Parathyroid adenoma (tissue), 2 donors: Measurements from ENCODE around the gene KCP.

Experiments
- H2AFZ ChIP-seq: fragments of 300-600 bp; sonication (generic); one replicate; pipeline ENCODE4 v1.7.0; 2017; ENCODE audit warnings: antibody characterized with exemption, mild to moderate bottlenecking
- H3K27ac ChIP-seq: fragments of 300-600 bp; sonication (generic); one replicate; pipeline ENCODE4 v1.7.0; 2017
- H3K27me3 ChIP-seq: fragments of 300-600 bp; sonication (generic); one replicate; pipeline ENCODE4 v1.7.0; 2017; ENCODE audit warnings: low read length; ENCODE audit not compliant: control insufficient read depth, insufficient read depth
- H3K36me3 ChIP-seq: fragments of 300-600 bp; sonication (generic); one replicate; pipeline ENCODE4 v1.7.0; 2017; ENCODE audit warnings: low read length; ENCODE audit not compliant: control insufficient read depth, insufficient read depth
- H3K4me1 ChIP-seq: fragments of 300-600 bp; sonication (generic); one replicate; pipeline ENCODE4 v1.7.0; 2017; ENCODE audit warnings: control low read depth
- H3K4me2 ChIP-seq: fragments of 300-600 bp; sonication (generic); one replicate; pipeline ENCODE4 v1.7.0; 2017; ENCODE audit warnings: low read length
- H3K4me3 ChIP-seq: fragments of 300-600 bp; sonication (generic); one replicate; pipeline ENCODE4 v1.7.0; 2017; ENCODE audit warnings: low read depth, low read length
- H3K79me2 ChIP-seq: fragments of 300-600 bp; sonication (generic); one replicate; pipeline ENCODE4 v1.7.0; 2017; ENCODE audit warnings: control low read depth
- H3K9ac ChIP-seq: fragments of 300-600 bp; sonication (generic); one replicate; pipeline ENCODE4 v1.7.0; 2017; ENCODE audit warnings: mild to moderate bottlenecking
- H3K9me3 ChIP-seq: fragments of 300-600 bp; sonication (generic); one replicate; pipeline ENCODE4 v1.7.0; 2017; ENCODE audit warnings: low read length; ENCODE audit not compliant: control insufficient read depth
- CTCF ChIP-seq: fragments of 300-600 bp; sonication (generic); IDR thresholded peaks from one replicate; pipeline ENCODE4 v1.7.0; 2017; ENCODE audit warnings: antibody characterized with exemption, mild to moderate bottlenecking
- donor health status: primary hyperparathyroidism.

KCP gene

GRCh38 chr7:128876586-128876977 is 33.9 kb downstream of the KCP start:
- Histone ChIP-seq H3K36me3 (no peaks in the 10 kb centered on the region), H3K4me2 (no peak overlapping the region), H3K9me3 (no peaks in the 10 kb centered on the region), H3K4me1 (peaks cover 15% of the 10 kb centered on the region), H3K27me3 (no peaks in the 10 kb centered on the region), H2AFZ (no peak overlapping the region), H3K79me2 (no peaks in the 10 kb centered on the region), H3K9ac (no peak overlapping the region), H3K27ac (no peak overlapping the region), H3K4me3 (no peak overlapping the region)
- no peak for TF ChIP-seq CTCF

GRCh38 chr7:128876127-128876526 is 34.4 kb downstream of the KCP start:
- Histone ChIP-seq H2AFZ (no peak overlapping the region), H3K36me3 (no peaks in the 10 kb centered on the region), H3K27ac (no peak overlapping the region), H3K27me3 (no peaks in the 10 kb centered on the region), H3K9me3 (no peaks in the 10 kb centered on the region), H3K9ac (no peak overlapping the region), H3K4me2 (no peak overlapping the region), H3K79me2 (no peaks in the 10 kb centered on the region), H3K4me3 (no peak overlapping the region), H3K4me1 (peaks cover 15% of the 10 kb centered on the region)
- TF ChIP-seq CTCF = no peak

DNA sequence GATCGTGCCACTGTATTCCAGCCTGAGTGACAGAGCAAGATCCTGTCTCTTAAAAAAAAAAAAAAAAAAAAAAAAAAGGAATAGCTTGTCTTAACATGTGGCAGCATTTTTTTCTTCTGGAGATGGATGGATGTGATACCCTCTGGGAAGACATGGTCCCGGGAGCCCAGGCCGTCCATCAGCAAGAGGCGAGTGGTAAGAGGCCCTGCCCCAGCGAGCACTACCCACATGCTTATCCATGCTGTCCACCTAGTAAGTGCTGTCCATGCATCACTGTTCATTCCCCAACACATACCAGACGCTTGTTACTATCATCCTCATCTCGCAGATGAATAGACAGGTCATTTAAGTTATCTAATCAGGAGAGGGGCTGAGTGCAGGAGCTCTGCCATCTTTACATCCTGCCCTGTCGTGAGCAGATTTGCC is 35.0 kb downstream of the KCP start:
- TF ChIP-seq CTCF = no peak
- no peaks in the 10 kb centered on the region for H3K36me3 ChIP-seq
- H3K79me2 ChIP-seq = no peaks in the 10 kb centered on the region
- H3K27me3 ChIP-seq = no peaks in the 10 kb centered on the region
- no peak overlapping the region for H3K4me2 ChIP-seq
- H3K27ac ChIP-seq = no peak overlapping the region
- H3K9me3 ChIP-seq = no peaks in the 10 kb centered on the region
- peaks cover 15% of the 10 kb centered on the region for H3K4me1 ChIP-seq
- no peak overlapping the region for H3K9ac ChIP-seq
- H2AFZ ChIP-seq = no peak overlapping the region
- no peak overlapping the region for H3K4me3 ChIP-seq

- Histone ChIP-seq H3K9ac (no peak overlapping the region), H3K4me2 (peak overlapping the region; percentile 53), H3K9me3 (no peaks in the 10 kb centered on the region), H3K4me1 (peaks cover 15% of the 10 kb centered on the region), H2AFZ (peak overlapping the region; percentile 79), H3K4me3 (peak overlapping the region; percentile 38), H3K27me3 (no peaks in the 10 kb centered on the region), H3K27ac (peak overlapping the region; percentile 48), H3K79me2 (no peaks in the 10 kb centered on the region), H3K36me3 (no peaks in the 10 kb centered on the region)
- TF ChIP-seq CTCF = no peak
These were observed 36.1 kb downstream of the KCP start for GRCh38 chr7:128874140-128875031.

DNA sequence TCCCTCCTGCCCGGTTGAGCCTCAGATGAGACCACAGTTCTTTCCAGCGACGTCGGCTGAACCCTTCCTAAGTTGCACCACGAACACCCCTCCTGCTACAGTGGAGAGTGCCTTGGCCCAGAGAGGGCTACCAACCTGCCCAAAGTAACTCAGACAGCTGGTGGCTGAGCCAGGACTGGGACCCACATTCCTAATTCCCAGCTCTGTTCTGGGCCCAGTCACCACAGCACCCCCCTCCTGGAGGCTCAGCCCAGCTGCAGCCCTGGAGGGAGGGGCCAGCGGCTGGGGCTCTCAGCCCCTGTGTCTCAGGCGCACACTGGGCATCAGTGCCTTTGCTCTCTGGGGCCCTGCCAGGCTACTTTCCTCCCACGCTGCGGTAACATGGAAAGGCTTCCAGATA is 37.3 kb downstream of the KCP start:
- Histone ChIP-seq H3K27me3 (no peaks in the 10 kb centered on the region), H3K9me3 (no peaks in the 10 kb centered on the region), H3K9ac (no peak overlapping the region), H3K4me2 (no peak overlapping the region), H3K4me3 (no peak overlapping the region), H3K4me1 (peaks cover 14% of the 10 kb centered on the region), H3K36me3 (no peaks in the 10 kb centered on the region), H2AFZ (no peak overlapping the region), H3K79me2 (no peaks in the 10 kb centered on the region), H3K27ac (no peak overlapping the region)
- no peak for TF ChIP-seq CTCF
